NCI-H526 treated with DMSO at 0.1 percent for 48 hours (cell line): ENCODE results near the gene MTCH1.
"Not testable (repeated sequence)": the region's sequence is repeated elsewhere in the genome, so short reads cannot be mapped to it uniquely, and the experiment has no call there.

ENCODE experiments used
- DNase-seq: peaks from one replicate; lab custom pipeline; 2025; lab: John Stamatoyannopoulos, UW

The MTCH1 gene

GRCh38 chr6:36997811-36998722, 12.1 kb upstream of the MTCH1 start:
- DNase-seq = no peak

- DNase-seq = not testable (repeated sequence)
These were observed 4.4 kb upstream of the MTCH1 start for GRCh38 chr6:36990401-36990800.

GRCh38 chr6:36989264-36989663, 3.3 kb upstream of the MTCH1 start:
- DNase-seq = no peak

- no peak for DNase-seq
These were observed 680 bp upstream of the MTCH1 start for GRCh38 chr6:36986704-36987047.

GRCh38 chr6:36985417-36985807, 584 bp downstream of the MTCH1 start:
- DNase-seq = no peak

GRCh38 chr6:36984581-36985416, 1.2 kb downstream of the MTCH1 start:
- DNase-seq = no peak

GRCh38 chr6:36983538-36983937, 2.5 kb downstream of the MTCH1 start:
- DNase-seq = no peak

- no peak for DNase-seq
These were observed 4.9 kb downstream of the MTCH1 start for GRCh38 chr6:36980876-36981619.

GRCh38 chr6:36980129-36980528, 5.9 kb downstream of the MTCH1 start:
- DNase-seq = no peak

- DNase-seq = no peak
These were observed 6.7 kb downstream of the MTCH1 start for GRCh38 chr6:36979347-36979742.

GRCh38 chr6:36978421-36979346, 7.3 kb downstream of the MTCH1 start:
- DNase-seq = no peak

- no peak for DNase-seq
These were observed 8.5 kb downstream of the MTCH1 start for GRCh38 chr6:36977470-36977941.

GRCh38 chr6:36976931-36977330, 9.1 kb downstream of the MTCH1 start:
- DNase-seq = no peak

- DNase-seq = no peak
These were observed 9.5 kb downstream of the MTCH1 start for GRCh38 chr6:36976509-36976908.

GRCh38 chr6:36976007-36976264, 10.1 kb downstream of the MTCH1 start:
- DNase-seq = no peak

- no peak for DNase-seq
These were observed 10.6 kb downstream of the MTCH1 start for GRCh38 chr6:36975231-36976006.

- no peak for DNase-seq
These were observed 12.3 kb downstream of the MTCH1 start for GRCh38 chr6:36973647-36974046.

GRCh38 chr6:36973190-36973589, 12.8 kb downstream of the MTCH1 start:
- no peak for DNase-seq

- no peak for DNase-seq
These were observed 13.9 kb downstream of the MTCH1 start for GRCh38 chr6:36971921-36972673.
